Stomach (tissue), 4 donors: ENCODE data around the gene ZFYVE21.

Source experiments
- EP300 ChIP-seq: sonication (generic); formaldehyde crosslinking; IDR thresholded peaks from one replicate; pipeline ENCODE4 v1.6.1; 2017; ENCODE audit warnings: antibody characterized with exemption
- POLR2A ChIP-seq, 4 donors: fragments of 450-650 bp; IDR thresholded peaks; one replicate each; pipeline ENCODE4 v1.6.1; 2016; ENCODE audit warnings: antibody characterized with exemption in 4 of 4, control low read depth in 2 of 4, mild to moderate bottlenecking in 1 of 4, moderate library complexity in 1 of 4

DNA sequence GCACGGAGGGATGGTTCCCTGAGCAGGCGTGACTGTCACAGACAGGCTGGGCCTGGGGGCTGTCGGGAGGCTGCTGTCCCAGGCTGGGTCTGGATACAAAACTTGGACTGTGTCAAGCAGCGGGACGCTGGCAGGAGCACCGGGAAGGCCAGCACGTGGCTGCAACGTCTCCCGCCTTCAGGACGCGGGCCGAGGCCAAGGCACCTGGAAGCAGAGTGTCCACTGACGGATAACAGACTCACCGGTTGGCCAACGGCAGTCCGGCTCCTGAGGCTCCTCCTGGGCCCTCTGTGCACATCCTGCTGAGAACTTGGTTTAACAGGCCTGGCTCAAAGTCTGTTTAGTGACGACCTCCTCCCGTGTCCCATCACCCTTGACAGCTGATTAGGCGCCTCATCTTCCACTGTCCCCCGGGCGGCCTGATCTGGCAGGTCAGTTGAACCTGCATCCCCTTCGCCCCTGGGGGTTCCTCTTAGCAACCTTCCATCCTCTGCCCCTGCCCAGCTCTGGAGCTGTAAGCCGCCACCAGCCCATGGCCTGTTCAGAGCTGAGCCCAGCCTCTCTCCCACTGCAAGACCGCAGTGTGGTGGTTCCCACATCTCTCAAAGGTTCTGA, 2.9 kb upstream of the ZFYVE21 start:
- TF ChIP-seq EP300 (no peak), POLR2A (IDR thresholded peaks at IDR 0.05) (no peak)
